ENCODE measurements around the gene SLC45A1. TPM values are rescaled to one million over a fixed set of nuclear protein-coding genes. Genes with fewer than 3 reads are reported as not detected.

The SLC45A1 gene
- total and polyA plus RNA-seq, 2 experiments from 2014 or later: 0.27 to 1.0 TPM

GRCh38 chr1:8294170-8294697 is 23.7 kb upstream of the SLC45A1 start:
- no peak for TF ChIP-seq EZH2phosphoT487 (IDR thresholded peaks at IDR 0.05; ENCODE audit: low read depth, severe bottlenecking, unreplicated experiment)
- TF ChIP-seq, protein P1, sequence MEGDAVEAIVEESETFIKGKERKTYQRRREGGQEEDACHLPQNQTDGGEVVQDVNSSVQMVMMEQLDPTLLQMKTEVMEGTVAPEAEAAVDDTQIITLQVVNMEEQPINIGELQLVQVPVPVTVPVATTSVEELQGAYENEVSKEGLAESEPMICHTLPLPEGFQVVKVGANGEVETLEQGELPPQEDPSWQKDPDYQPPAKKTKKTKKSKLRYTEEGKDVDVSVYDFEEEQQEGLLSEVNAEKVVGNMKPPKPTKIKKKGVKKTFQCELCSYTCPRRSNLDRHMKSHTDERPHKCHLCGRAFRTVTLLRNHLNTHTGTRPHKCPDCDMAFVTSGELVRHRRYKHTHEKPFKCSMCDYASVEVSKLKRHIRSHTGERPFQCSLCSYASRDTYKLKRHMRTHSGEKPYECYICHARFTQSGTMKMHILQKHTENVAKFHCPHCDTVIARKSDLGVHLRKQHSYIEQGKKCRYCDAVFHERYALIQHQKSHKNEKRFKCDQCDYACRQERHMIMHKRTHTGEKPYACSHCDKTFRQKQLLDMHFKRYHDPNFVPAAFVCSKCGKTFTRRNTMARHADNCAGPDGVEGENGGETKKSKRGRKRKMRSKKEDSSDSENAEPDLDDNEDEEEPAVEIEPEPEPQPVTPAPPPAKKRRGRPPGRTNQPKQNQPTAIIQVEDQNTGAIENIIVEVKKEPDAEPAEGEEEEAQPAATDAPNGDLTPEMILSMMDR (IDR thresholded peaks at IDR 0.05; ENCODE audit: poor library complexity): no peak
- TF ChIP-seq EZH2 (IDR thresholded peaks at IDR 0.05; ENCODE audit: borderline replicate concordance): no peak
- Histone ChIP-seq H3K9me2 (replicated peaks; ENCODE audit: insufficient read depth) (no peaks in the 10 kb centered on the region), H2AFZ (no peak overlapping the region)

DNA sequence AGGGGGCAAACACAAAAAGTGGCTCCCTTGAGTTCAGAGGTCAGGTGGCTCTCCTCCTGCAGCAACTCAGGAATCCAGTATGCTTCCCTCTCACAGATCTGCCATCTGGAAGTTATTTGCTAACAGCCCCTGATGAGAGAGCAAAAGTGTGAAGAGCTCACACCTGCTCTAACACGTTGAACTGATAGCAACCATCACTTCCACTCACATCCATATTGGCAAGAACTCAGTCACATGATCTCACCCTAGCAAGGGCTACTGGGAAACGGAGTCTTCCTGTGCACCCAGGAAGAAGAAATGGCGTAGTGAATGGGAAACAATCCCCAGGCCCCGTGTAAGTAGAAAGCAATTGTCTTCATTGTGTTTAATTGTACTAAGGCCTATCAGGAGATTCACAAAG is 20.7 kb upstream of the SLC45A1 start:
- H3K27ac ChIP-seq: no peak overlapping the region
- H3K27me3 ChIP-seq: no peaks in the 10 kb centered on the region
- H3K36me3 ChIP-seq (replicated peaks; ENCODE audit: insufficient read depth, low read depth): no peaks in the 10 kb centered on the region
- H4K20me1 ChIP-seq (ENCODE audit: insufficient read depth, poor library complexity, severe bottlenecking): no peaks in the 10 kb centered on the region
- no peaks in the 10 kb centered on the region for H3K9me3 ChIP-seq (ENCODE audit: low read depth)
- H3K4me1 ChIP-seq (ENCODE audit: insufficient read depth): peaks cover 5% of the 10 kb centered on the region
- WGBS (ENCODE audit: low lambda C conversion rate, missing lambda C conversion rate): 77% methylated on average over 4 of the region's 4 CpGs
- DNase-seq (ENCODE audit: low spot score): no peak
- TF ChIP-seq EZH2 (IDR thresholded peaks at IDR 0.05; ENCODE audit: borderline replicate concordance) (no peak), EZH2phosphoT487 (IDR thresholded peaks at IDR 0.05; ENCODE audit: low read depth, severe bottlenecking, unreplicated experiment) (no peak)
- TF ChIP-seq, protein P1 (IDR thresholded peaks at IDR 0.05; ENCODE audit: poor library complexity): no peak
- H3K9me2 ChIP-seq (replicated peaks; ENCODE audit: insufficient read depth): no peaks in the 10 kb centered on the region
- H3K4me2 ChIP-seq: no peak overlapping the region
- no peaks in the 10 kb centered on the region for H3K79me2 ChIP-seq
- no peak overlapping the region for H3K4me3 ChIP-seq
- H2AFZ ChIP-seq: no peak overlapping the region

More at GRCh38 chr1:8294170-8294697, 23.7 kb upstream of the SLC45A1 start:
- no peak overlapping the region for H3K4me3 ChIP-seq
- no peaks in the 10 kb centered on the region for H3K36me3 ChIP-seq (replicated peaks; ENCODE audit: insufficient read depth, low read depth)
- no peak for DNase-seq (ENCODE audit: low spot score)
- H3K4me2 ChIP-seq: no peak overlapping the region
- peaks cover 5% of the 10 kb centered on the region for H3K4me1 ChIP-seq (ENCODE audit: insufficient read depth)
- H3K9me3 ChIP-seq (ENCODE audit: low read depth): no peaks in the 10 kb centered on the region
- H3K27me3 ChIP-seq: no peaks in the 10 kb centered on the region
- H3K27ac ChIP-seq: peak overlapping the region; percentile 88
- no peaks in the 10 kb centered on the region for H4K20me1 ChIP-seq (ENCODE audit: insufficient read depth, poor library complexity, severe bottlenecking)
- no peaks in the 10 kb centered on the region for H3K79me2 ChIP-seq
- 87% methylated on average over 19 of the region's 19 CpGs for WGBS (ENCODE audit: low lambda C conversion rate, missing lambda C conversion rate)

DNA sequence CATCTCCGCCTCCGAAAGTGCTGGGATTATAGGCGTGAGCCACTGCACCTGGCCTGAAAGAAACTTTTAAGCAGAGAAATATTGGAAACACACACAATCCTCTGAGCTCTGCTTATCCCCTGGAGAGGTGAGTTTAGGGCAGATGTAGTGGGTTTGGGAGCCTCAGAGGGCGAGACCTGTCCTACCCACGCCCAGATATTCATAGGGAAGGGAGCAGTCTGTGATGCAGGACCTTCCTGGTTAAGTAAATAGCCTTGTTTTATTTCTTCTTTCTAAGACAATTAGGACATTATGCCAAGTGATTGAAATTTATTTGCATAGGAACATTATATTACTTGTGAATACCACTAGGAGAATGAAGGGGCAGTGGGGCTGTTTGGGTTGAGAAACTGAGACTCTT is 18.0 kb upstream of the SLC45A1 start:
- 94% methylated on average over 5 of the region's 5 CpGs for WGBS (ENCODE audit: low lambda C conversion rate, missing lambda C conversion rate)
- Histone ChIP-seq H2AFZ (no peak overlapping the region), H3K27ac (no peak overlapping the region), H4K20me1 (ENCODE audit: insufficient read depth, poor library complexity, severe bottlenecking) (no peaks in the 10 kb centered on the region), H3K4me3 (no peak overlapping the region), H3K27me3 (no peaks in the 10 kb centered on the region), H3K4me2 (no peak overlapping the region), H3K36me3 (replicated peaks; ENCODE audit: insufficient read depth, low read depth) (no peaks in the 10 kb centered on the region), H3K9me3 (ENCODE audit: low read depth) (no peaks in the 10 kb centered on the region), H3K9me2 (replicated peaks; ENCODE audit: insufficient read depth) (no peaks in the 10 kb centered on the region), H3K79me2 (no peaks in the 10 kb centered on the region), H3K4me1 (ENCODE audit: insufficient read depth) (no peaks in the 10 kb centered on the region)
- DNase-seq (ENCODE audit: low spot score): no peak
- TF ChIP-seq EZH2phosphoT487 (IDR thresholded peaks at IDR 0.05; ENCODE audit: low read depth, severe bottlenecking, unreplicated experiment) (no peak), EZH2 (IDR thresholded peaks at IDR 0.05; ENCODE audit: borderline replicate concordance) (no peak)

GRCh38 chr1:8302081-8302956 is 15.6 kb upstream of the SLC45A1 start:
- H4K20me1 ChIP-seq (ENCODE audit: insufficient read depth, poor library complexity, severe bottlenecking): no peaks in the 10 kb centered on the region
- WGBS (ENCODE audit: low lambda C conversion rate, missing lambda C conversion rate): 75% methylated on average over 22 of the region's 22 CpGs
- H3K27ac ChIP-seq: no peak overlapping the region
- no peaks in the 10 kb centered on the region for H3K79me2 ChIP-seq
- no peak overlapping the region for H3K4me3 ChIP-seq
- no peaks in the 10 kb centered on the region for H3K9me3 ChIP-seq (ENCODE audit: low read depth)
- H3K9me2 ChIP-seq (replicated peaks; ENCODE audit: insufficient read depth): no peaks in the 10 kb centered on the region
- no peaks in the 10 kb centered on the region for H3K36me3 ChIP-seq (replicated peaks; ENCODE audit: insufficient read depth, low read depth)
- H3K4me1 ChIP-seq (ENCODE audit: insufficient read depth): no peaks in the 10 kb centered on the region
- DNase-seq (ENCODE audit: low spot score): no peak
- no peak overlapping the region for H2AFZ ChIP-seq
- H3K27me3 ChIP-seq: no peaks in the 10 kb centered on the region
- TF ChIP-seq, protein P1 (IDR thresholded peaks at IDR 0.05; ENCODE audit: poor library complexity): no peak
- TF ChIP-seq EZH2 (IDR thresholded peaks at IDR 0.05; ENCODE audit: borderline replicate concordance) (no peak), EZH2phosphoT487 (IDR thresholded peaks at IDR 0.05; ENCODE audit: low read depth, severe bottlenecking, unreplicated experiment) (no peak)
- no peak overlapping the region for H3K4me2 ChIP-seq
